Amygdala (tissue), 56 donors: ENCODE measurements around the gene LRRC61.
"Not testable (repeated sequence)": the region's sequence is repeated elsewhere in the genome, so short reads cannot be mapped to it uniquely, and the experiment has no call there.

Experiments
- DNase-seq, 56 donors: peaks; one replicate each; lab custom pipeline; 2025; lab: John Stamatoyannopoulos, UW

Gene LRRC61, protein sequence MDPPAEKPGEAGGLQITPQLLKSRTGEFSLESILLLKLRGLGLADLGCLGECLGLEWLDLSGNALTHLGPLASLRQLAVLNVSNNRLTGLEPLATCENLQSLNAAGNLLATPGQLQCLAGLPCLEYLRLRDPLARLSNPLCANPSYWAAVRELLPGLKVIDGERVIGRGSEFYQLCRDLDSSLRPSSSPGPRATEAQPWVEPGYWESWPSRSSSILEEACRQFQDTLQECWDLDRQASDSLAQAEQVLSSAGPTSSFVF

DNA sequence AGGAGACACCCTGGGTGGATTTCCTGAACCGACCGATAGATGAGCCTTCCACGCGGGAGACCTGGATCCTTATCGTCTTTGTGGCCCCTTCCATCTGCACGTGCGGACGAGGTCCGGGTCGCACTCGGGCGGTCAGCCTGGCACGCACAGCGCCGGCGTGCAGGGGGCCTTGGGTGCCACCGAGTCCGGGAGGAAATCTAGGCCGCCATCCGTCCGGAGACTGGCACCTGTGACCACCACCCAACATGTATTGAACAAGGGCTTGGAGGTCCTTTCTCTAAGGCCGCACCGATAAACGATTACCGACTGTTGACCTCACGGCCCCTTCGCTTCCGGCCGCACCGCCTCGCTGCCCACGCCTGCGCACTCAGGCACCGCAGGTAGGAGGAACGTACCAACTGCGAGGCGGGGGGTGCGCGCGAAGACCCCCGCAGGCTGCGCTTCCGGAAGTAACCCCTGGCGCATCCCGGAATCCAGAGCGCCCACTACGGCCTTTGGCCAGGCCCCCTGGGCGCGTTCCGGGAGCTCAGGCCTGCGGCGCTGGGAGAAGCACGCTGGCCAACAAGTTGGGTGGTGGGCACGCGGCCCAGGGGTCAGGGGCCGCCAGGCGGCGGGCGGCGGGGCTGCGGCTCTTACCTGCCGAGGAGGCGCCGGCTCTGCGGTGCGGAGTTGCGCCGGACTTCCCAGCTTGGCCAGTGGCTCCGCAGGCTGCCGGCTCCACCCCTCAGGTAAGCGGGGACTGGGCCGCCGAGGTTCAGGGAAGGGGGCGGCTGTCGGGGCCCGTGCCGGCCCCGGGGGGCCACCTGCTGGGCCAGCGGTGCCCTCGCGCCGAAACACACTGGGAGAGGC lies at the start of gene LRRC61, which contains the start of gene ACTR3C:
LRRC61 (plus strand) TSS at position 523 of the 849 bp plus-strand sequence. CDS start 13,507 bp downstream, outside the sequence.
ACTR3C (minus strand) TSS at position 713 of the 849 bp plus-strand sequence. CDS start 28,249 bp downstream, outside the sequence.
- peak in 2 of 56 donors; percentile 38 to 41 for DNase-seq

DNA sequence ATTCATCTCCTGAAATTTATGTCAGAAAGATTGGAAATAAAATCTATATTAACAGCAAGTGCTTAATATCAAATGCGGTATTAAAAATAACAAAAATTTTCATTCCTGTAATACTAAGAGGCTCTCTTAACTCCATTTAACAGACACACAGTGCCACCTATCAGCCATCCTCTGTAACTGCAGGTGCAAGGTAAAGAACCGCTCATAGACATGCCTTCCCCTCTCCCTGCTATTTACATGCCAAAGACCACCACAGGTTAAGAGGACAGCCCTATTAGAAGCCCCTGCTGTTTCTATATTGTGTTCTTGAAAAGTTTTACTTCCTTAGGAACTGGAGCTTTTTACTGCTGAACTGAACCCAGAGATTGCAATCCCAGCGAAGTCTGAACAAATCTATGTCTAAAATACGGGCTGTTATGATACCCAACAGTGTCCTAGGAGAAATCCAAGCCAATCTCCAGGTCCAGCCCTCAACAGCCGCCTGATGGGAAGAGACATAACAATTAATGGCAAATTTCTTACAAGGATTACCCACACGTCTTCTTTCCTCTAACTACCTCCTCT lies 46.9 kb upstream of the LRRC61 start:
- DNase-seq: peak in 7 of 56 donors; percentile 5 to 47 (median 14)

DNA sequence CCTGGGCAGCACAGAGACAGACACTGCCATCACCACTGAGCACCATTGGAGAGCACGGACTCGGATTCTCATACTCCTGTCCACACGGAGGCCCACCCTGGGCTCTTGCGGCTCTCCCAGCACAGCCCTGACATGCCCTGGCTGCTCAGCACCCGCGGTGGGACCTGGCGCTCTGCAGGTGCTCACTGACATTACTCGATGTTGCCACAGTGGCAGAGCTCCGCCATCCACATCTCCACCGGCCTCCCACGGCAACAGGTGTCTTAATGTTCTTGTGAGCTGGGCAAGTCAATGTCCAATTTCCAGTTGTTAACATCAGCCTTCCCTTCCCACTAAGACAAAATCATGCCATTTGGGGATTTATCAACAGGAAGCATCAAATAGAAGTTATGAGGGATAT lies 44.8 kb upstream of the LRRC61 start:
- DNase-seq: not testable (repeated sequence)

DNA sequence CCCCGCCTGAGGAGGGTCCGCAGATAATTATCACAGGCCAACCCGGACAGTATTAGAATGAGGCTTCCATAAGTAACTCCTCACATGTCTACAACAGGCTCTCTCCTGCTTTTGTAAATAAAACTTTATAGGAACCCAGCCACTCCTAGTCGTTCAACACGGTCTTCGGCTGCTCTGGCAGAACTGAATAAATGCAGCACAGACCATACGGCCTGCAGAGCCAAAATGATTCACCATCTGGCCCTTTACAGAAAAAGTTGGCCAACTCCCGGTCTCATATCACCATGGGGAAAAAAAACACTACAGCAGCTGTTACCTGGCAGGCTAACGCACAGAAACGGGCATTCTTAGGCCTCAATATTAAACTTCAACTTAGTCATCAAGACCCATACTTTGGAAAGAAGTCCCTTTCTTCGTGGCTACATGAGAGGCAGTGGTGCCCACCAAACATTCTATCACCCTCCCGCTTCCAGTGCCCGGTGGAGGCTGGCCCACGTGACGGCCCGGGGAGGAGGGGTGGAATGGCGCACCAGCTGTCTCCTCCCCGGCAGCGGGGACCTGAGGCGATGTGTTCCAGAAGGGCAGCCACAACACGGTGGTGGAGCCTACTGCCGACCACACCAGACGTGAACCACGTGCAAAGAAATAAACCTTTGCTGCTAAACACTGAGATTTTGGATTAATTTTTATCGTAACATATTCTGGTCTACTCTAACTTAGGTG lies 41.3 kb upstream of the LRRC61 start:
- not testable (repeated sequence) for DNase-seq

- not testable (repeated sequence) for DNase-seq
Measured at GRCh38 chr7:150283111-150283510, 40.0 kb upstream of the LRRC61 start.

DNA sequence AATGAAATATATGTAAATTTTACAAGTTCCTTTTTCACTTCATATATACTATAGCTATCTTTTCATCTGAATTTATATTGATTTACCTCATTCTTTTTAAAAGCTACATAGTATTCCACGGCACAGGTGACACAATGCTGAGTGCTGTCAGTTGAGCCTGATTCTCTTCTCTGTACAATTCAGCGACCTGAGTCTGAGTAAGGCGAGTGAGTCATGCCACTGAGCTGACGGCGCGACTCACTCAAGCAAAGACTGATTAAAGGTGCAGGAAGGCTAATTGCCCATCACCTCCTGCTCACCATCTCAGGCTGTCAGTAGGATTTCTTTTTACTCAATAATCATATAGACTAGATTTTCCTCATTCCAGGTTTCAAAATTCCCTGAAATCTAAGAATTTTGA lies 39.5 kb upstream of the LRRC61 start:
- not testable (repeated sequence) for DNase-seq

DNA sequence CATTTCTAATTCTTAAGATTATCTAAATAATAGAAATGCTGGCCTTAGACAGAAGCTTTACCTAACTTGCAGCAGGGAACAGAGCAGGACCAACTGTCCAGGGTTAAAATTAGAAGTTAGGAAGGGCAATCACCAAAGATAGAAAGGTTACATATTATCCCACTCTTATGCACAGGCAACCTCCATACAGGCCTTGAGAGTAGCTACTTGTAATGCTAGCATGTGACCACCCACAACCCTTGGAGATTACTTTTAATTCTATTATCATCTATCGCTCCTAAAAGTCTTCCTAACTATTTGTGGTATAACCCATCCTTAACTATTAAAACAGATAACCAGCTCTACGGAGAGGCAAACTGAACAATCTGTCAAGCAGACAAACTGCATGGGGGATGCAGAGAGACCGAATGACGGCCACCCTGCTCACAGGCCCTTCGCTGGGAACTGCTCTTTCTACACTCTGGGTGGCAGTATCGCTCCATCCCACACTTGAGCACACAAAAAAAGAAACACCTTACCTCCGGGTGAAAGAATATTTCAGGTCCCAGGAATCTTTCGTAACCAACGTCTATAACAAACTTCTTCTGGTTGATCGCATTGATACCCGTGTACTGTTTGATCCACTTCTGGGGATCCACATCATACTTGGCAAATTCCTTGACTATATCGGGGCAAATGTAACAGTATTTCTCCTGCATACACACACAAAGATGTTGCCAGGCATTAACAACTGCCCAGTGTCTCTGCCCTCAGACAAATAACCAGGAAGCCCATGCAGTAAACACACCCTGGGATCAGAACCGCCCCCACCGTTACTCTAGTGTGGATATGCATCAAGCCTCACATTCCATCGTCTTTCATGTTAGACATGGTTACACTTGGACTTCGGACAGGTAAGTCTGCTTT lies 37.1 kb upstream of the LRRC61 start:
- peak in 8 of 56 donors; percentile 3 to 38 (median 10) for DNase-seq

DNA sequence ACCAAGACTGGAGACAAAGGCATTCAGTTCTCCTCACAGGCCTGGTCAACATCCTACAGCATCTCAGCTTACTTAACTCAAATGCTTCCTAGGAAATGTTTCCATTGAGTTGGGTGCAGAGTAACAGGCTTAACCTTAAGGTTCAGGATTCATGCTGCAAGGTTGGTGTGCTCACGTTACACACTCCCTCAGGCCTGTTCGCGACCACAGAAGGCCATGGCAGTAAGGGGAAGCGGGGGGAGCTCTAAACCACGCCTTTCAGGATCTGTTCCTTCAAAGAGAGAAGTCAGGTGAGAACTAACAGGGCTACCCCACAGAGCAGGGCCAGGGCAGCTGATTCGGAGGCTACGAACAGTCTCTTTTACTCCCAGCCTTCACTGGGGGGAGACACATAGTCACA lies 35.3 kb upstream of the LRRC61 start:
- not testable (repeated sequence) for DNase-seq

DNA sequence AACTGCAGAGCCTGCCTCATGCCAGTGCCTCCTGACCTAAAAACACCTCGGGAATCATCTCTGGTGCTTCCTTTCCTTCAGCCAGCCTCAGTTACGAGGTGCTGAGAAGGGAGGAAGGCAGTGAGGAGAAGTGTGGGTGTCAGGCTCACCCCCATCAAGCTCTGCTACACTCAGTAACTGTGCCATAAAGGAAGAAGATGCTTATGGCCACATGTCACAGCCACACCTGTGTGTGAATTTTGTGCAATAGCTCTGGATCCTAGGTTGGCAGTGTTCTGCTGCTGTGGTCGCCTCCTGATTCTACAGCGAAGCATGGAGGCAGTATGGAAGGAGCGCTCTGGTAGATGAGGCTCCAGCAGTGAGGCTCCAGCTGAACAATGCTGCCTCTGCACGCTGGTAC lies 34.3 kb upstream of the LRRC61 start:
- not testable (repeated sequence) for DNase-seq

DNA sequence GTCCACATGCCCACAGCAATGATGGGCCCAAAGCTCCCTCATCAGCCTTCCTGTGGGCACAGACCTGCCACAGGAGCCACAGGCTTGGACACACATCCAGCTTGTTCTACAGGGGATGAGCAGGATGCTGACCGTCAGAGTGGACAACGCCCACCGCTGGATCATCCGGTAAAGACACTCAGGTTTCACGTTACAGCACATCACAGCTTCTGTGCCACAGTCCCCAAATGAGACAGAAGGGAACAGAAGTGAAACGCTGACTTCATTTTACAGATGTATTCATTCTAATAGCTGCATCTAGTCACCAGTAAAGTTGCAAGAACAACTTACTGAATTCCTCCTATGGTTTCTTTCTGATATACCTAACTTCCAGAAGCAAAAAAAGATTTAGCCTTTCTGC lies 32.8 kb upstream of the LRRC61 start:
- not testable (repeated sequence) for DNase-seq

- DNase-seq: not testable (repeated sequence)
Measured at GRCh38 chr7:150295027-150295426, 28.1 kb upstream of the LRRC61 start.

DNA sequence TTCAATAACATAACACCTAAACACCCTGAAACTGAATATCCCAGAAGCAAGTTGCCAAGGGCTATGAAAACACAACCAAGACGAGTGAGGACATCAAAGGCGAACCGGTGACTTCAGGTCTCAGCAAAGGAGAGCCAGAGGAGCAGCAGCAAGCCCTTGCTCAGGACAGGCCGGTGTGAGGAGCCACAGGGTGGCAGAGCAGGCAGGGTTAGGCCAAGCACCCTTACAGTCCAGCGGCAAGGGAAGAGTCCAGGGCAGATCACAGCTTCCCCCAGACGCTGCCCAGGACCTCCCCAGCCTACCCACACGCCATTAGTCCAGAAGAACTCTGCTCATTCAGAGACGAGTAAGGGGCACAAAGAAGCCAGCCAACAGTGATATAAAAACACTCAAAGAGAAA lies 27.5 kb upstream of the LRRC61 start:
- not testable (repeated sequence) for DNase-seq

GRCh38 chr7:150296802-150297201 lies 26.4 kb upstream of the LRRC61 start:
- DNase-seq: not testable (repeated sequence)

DNA sequence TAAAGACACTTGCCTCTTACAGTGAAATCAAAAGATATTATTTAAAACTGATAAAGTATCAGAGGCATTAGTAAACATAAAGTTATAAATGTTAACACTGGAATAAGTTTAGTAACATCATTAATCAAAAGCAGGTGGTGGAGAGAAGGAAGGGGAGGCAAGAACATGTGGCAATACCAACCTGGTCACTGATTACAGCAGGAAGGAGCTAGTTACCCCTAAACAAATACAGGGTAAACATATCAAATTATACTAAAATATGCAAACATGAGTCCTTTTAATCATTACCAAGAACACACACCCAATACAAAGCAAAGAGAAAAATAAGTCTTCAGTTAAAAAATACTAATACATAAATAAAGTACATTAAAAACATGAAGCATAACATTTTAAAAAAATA lies 25.2 kb upstream of the LRRC61 start:
- DNase-seq: not testable (repeated sequence)

DNA sequence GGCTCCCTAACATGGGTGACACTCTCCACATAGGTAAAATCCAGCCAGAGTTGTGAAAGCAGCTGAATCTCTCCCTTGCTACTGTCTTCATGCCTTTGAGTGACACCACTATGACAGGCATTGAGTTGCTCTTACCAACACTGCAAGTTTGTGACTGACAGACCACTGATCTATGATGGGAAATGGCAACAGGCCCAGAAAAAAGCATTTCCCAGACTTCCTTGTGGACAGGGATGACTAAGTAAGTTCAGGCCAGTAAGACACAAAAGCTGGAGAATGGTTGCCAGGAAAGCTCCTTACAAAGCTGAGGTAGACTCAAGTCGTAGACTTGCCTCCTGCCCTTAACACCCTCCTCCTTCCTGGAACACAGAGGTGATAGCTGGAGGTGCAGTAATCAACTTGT lies 20.2 kb upstream of the LRRC61 start:
- DNase-seq: not testable (repeated sequence)

DNA sequence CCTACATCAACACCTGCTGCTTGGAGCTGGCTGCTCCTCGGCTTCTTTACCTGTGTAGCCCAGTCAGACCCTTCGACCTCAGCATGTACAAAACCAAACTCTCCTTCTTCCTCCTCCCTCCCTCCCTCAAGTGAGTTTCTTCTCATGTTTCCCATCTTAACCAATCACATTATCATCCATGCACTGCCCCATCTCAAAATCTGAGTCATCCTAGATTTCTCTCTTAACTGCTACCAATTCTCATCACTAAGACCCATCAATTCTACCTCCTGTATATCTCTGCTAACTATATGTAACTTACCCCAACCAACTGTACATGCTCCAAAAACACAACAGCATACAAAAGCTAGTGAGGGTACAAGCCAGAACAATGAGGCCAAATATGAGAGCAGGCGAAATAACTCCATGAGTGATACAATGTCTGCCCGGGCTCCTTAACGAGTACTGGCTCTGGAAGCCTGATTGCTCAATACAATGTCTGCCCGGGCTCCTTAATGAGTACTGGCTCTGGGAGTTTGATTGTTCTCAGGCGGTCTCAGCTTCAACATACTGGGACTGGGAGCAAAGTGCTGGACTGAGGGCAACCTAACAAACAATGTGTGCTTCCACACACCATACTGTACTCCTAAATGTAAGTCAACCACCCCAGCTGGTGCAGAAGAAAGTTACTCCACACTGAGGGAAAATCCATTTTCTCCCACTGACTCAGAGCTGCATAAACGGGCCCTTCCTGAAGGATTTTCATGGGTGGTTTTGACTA lies 18.5 kb upstream of the LRRC61 start:
- DNase-seq: not testable (repeated sequence)

- DNase-seq: not testable (repeated sequence)
Measured at GRCh38 chr7:150305259-150305902, 17.8 kb upstream of the LRRC61 start.

DNA sequence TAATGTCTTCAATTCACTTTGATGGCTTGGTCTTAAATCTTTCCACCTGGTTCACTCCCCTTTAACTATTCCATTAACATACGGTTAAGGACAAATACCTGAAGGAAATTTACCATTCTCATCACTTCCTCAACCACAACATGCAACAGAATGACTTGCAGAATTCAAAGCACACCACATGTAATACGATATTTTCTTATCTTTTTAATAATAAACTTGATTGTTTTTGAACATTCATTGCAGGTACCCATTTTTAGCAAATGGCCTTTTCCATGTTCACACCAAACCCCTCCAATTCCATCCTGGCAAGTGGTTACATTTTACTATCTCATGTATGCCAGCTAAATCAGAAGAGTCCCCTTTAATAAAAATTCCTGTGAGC lies 17.3 kb upstream of the LRRC61 start:
- not testable (repeated sequence) for DNase-seq
